ENCODE measurements around the gene SRF. TPM values are rescaled to one million over a fixed set of nuclear protein-coding genes. Genes with fewer than 3 reads are reported as not detected.

The SRF gene
- total RNA-seq, 2 experiments from 2014 or later = 22.8 to 23.7 TPM

GRCh38 chr6:43171707-43172103, 636 bp downstream of the SRF start:
- H3K36me3 ChIP-seq (ENCODE audit: insufficient read depth, low read length) = peaks cover 20% of the 10 kb centered on the region
- intact Hi-C loops (cut with DNase I, micrococcal nuclease) = loop anchor here (1.0 to 10.0 kb wide), 10 partner anchors 11 to 1119 kb away; partner anchors contain the start of genes CNPY3 (in 2 of the 2), BICRAL (in 1 of the 2), CUL9 (in 1 of the 2) and DNPH1 (in 1 of the 2)
- no peaks in the 10 kb centered on the region for H3K27me3 Mint-ChIP-seq
- H3K27ac Mint-ChIP-seq = peak overlapping the region; percentile 88
- H3K36me3 Mint-ChIP-seq (ENCODE audit: low read depth) = peaks cover 34% of the 10 kb centered on the region
- peaks cover 52% of the 10 kb centered on the region for H3K4me1 ChIP-seq (ENCODE audit: insufficient read depth, low read length)
- POLR2A ChIA-PET = interaction anchor here (0.7 to 2.8 kb wide), 15 partner anchors 8 to 458 kb away, joined by 3 to 20 read pairs (median 4); partner anchors contain the start of genes CNPY3, CUL7, CUL9 and DNPH1
- H3K4me1 Mint-ChIP-seq (ENCODE audit: low read depth) = peaks cover 42% of the 10 kb centered on the region
- peak in 13 of 14 experiments; percentile 13 to 68 (median 35) for DNase-seq
- ATAC-seq (ENCODE audit: poor library complexity) = peak; percentile 4
- CTCF ChIA-PET = interaction anchor here (1.3 to 1.4 kb wide), 2 partner anchors 9 to 75 kb away, joined by 3 to 5 read pairs; no protein-coding TSS in a partner anchor
- no peaks in the 10 kb centered on the region for H3K9me3 ChIP-seq (ENCODE audit: control insufficient read depth in 1 of 2, insufficient read depth in 1 of 2, low read length in 2 of 2)
- H3K4me3 Mint-ChIP-seq = peak overlapping the region; percentile 89
- H3K27me3 ChIP-seq (ENCODE audit: control insufficient read depth in 1 of 2, insufficient read depth in 2 of 2, low read length in 2 of 2) = no peaks in the 10 kb centered on the region
- no peaks in the 10 kb centered on the region for H3K9me3 Mint-ChIP-seq
- no peak for TF ChIP-seq CTCF (IDR thresholded peaks at IDR 0.05)
- H3K27ac ChIP-seq (ENCODE audit: low read depth in 1 of 2, low read length in 2 of 2) = peak overlapping the region; percentile 78 to 83
- H3K4me3 ChIP-seq (ENCODE audit: low read length) = peak overlapping the region; percentile 83

DNA sequence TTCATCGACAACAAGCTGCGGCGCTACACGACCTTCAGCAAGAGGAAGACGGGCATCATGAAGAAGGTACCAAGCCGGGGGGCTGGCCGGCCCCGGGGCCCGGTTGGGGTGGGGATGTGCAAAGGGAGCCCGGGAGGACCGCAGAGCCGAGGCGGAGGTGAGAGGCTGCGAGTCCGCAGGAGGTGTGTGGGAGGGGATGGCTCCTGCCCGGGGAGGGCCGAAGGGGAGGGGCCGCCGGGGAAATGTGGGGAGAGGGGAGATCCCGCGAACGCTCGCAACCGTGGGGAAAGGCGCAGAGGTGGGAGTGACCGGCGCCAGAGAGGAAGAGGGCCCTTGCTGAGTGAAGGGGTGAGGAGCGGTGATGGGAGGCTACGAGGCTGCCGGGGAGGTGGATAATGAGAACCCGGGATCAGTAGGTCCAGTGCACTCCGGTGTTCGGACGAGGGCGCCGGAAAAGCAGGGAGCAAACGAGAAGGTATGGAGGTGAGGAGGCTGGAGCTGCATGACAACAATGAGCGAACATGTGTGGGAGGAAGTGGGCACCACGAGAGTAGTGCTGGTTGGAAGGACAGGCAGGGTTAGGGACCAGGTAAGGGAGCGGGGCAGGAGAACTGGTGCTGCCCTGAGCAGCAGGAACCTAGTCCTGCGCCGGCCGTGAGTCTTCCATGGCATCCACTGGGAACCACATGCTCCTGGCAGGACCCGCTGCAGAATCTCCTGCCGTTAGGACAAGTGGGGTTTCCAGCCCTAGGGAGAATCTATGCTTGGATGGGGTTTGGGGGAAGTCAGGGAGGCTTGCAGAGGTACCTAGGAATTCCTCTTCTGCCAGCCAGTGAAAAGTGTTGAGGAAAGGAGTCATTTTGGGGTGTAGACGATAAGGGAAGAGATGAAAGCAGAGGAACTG, 1.3 kb downstream of the SRF start:
- peak in 13 of 14 experiments; percentile 6 to 77 (median 43) for DNase-seq
- Mint-ChIP-seq H3K27me3 (no peaks in the 10 kb centered on the region), H3K9me3 (no peaks in the 10 kb centered on the region), H3K4me1 (ENCODE audit: low read depth) (peaks cover 42% of the 10 kb centered on the region), H3K27ac (peak overlapping the region; percentile 88), H3K4me3 (peak overlapping the region; percentile 89), H3K36me3 (ENCODE audit: low read depth) (peaks cover 40% of the 10 kb centered on the region)
- Histone ChIP-seq H3K4me3 (ENCODE audit: low read length) (peak overlapping the region; percentile 83), H3K36me3 (ENCODE audit: insufficient read depth, low read length) (peaks cover 24% of the 10 kb centered on the region), H3K27me3 (ENCODE audit: control insufficient read depth in 1 of 2, insufficient read depth in 2 of 2, low read length in 2 of 2) (no peaks in the 10 kb centered on the region), H3K9me3 (ENCODE audit: control insufficient read depth in 1 of 2, insufficient read depth in 1 of 2, low read length in 2 of 2) (no peaks in the 10 kb centered on the region), H3K27ac (ENCODE audit: low read depth in 1 of 2, low read length in 2 of 2) (peak overlapping the region; percentile 78 to 83), H3K4me1 (ENCODE audit: insufficient read depth, low read length) (peaks cover 52% of the 10 kb centered on the region)
- no peak for ATAC-seq (ENCODE audit: poor library complexity)
- intact Hi-C loops (cut with DNase I, micrococcal nuclease) = loop anchor here (2.0 to 10.0 kb wide), 7 partner anchors 50 to 1120 kb away; partner anchors contain the start of genes BICRAL (in 1 of the 2), DNPH1 (in 1 of the 2), KLHDC3 (in 1 of the 2) and MEA1 (in 1 of the 2)
- ChIA-PET CTCF (interaction anchor here (0.6 to 1.4 kb wide), 2 partner anchors 8 to 285 kb away, joined by 4 to 5 read pairs; no protein-coding TSS in a partner anchor), POLR2A (interaction anchor here (0.7 to 2.8 kb wide), 18 partner anchors 8 to 457 kb away, joined by 3 to 20 read pairs (median 4); partner anchors contain the start of genes ABCC10, CNPY3, CUL7 and CUL9)
- no peak for TF ChIP-seq CTCF (IDR thresholded peaks at IDR 0.05)

- intact Hi-C loops (cut with DNase I, micrococcal nuclease) = loop anchor here (1.0 to 10.0 kb wide), 9 partner anchors 9 to 1121 kb away; partner anchors contain the start of genes BICRAL (in 1 of the 2), CUL9 (in 1 of the 2), DNPH1 (in 1 of the 2) and KLHDC3 (in 1 of the 2)
- DNase-seq (peak in 3 of 14 experiments; percentile 8 to 49 (median 17)), ATAC-seq (ENCODE audit: poor library complexity) (no peak)
- H3K4me3 ChIP-seq (ENCODE audit: low read length) = peak overlapping the region; percentile 83
- Mint-ChIP-seq H3K4me1 (ENCODE audit: low read depth) (peaks cover 42% of the 10 kb centered on the region), H3K36me3 (ENCODE audit: low read depth) (peaks cover 53% of the 10 kb centered on the region), H3K9me3 (no peaks in the 10 kb centered on the region), H3K4me3 (peak overlapping the region; percentile 89), H3K27me3 (no peaks in the 10 kb centered on the region), H3K27ac (peak overlapping the region; percentile 88)
- H3K36me3 ChIP-seq (ENCODE audit: insufficient read depth, low read length) = peaks cover 33% of the 10 kb centered on the region
- no peak for TF ChIP-seq CTCF (IDR thresholded peaks at IDR 0.05)
- H3K4me1 ChIP-seq (ENCODE audit: insufficient read depth, low read length) = peaks cover 52% of the 10 kb centered on the region
- POLR2A ChIA-PET = interaction anchor here (1.0 to 2.8 kb wide), 14 partner anchors 9 to 428 kb away, joined by 3 to 17 read pairs (median 6); partner anchors contain the start of genes ABCC10, CNPY3, DNPH1 and KLC4
- no peaks in the 10 kb centered on the region for H3K27me3 ChIP-seq (ENCODE audit: control insufficient read depth in 1 of 2, insufficient read depth in 2 of 2, low read length in 2 of 2)
- H3K27ac ChIP-seq (ENCODE audit: low read depth in 1 of 2, low read length in 2 of 2) = peak overlapping the region; percentile 78 to 83
- no peaks in the 10 kb centered on the region for H3K9me3 ChIP-seq (ENCODE audit: control insufficient read depth in 1 of 2, insufficient read depth in 1 of 2, low read length in 2 of 2)
- CTCF ChIA-PET = interaction anchor here (1.7 kb wide), 1 partner anchor 224 kb away, joined by 3 read pairs; no protein-coding TSS in a partner anchor
Measured at GRCh38 chr6:43173591-43174262, 2.7 kb downstream of the SRF start.
